Measurements from ENCODE around the gene FAHD2B.
"Not testable (repeated sequence)": the region's sequence is repeated elsewhere in the genome, so short reads cannot be mapped to it uniquely, and the experiment has no call there.

Gene FAHD2B

DNA sequence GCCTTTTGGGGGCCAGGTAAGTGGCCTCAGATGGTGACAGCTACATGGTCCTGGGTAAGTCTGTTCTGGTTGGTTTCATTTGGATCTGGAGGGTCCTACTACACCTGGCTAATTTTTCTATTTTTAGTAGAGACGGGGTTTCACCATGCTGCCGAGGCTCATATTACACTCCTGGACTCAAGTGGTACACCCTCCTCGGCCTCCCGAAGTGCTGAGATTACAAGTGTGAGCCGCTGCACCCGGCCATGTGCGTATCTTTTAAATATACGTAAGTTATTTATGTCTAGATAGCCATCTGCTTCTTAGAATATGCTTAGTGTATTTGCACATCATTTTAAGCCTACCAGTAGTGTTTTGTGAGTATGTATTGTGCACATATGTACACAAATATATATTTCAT lies 17.5 kb downstream of the FAHD2B start:
- H3K4me3 ChIP-seq (ENCODE audit: low read length); DNase-seq (ENCODE audit: low read depth, low spot score): not testable (repeated sequence)

DNA sequence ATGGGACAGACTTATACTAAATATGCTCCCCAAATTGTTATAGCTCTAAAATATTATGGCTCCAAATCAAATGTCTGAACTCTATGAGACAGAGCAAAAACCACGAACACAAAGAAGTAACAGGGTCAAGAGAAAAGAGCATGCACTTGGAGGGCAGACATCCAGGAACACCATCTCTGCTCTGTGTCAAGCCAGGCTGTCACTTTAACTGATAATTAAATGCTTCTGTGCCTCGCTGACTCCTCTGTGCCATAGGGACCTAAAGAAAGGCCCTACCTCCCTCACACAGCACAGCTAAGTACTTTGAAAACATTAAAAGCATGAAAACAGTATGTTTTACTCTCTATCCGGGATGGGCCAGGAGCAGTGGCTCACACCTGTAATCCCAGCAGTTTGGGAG lies 23.8 kb downstream of the FAHD2B start:
- H3K4me3 ChIP-seq (ENCODE audit: low read length); DNase-seq (ENCODE audit: low read depth, low spot score): not testable (repeated sequence)

DNA sequence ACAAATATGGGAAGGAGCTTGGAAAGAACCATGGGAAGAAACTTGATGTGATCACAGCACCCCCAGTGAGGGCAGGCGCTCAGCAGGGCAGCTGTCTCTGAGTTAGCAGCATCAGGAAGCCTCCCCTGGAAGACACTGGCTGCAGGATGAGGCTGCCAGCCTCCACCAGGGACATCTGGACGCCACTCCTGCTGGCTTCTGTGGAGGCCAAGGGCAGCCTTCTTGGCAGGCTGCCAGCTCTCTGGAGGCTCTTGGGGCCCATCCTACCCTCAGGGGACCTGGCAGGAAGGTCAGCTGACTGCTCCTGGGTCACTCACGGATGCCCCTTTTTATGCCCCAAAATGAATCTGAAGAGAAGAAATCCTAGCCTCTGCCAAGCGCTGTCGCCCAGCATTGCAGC lies 26.0 kb downstream of the FAHD2B start:
- DNase-seq (ENCODE audit: low read depth, low spot score), result not testable (repeated sequence)

DNA sequence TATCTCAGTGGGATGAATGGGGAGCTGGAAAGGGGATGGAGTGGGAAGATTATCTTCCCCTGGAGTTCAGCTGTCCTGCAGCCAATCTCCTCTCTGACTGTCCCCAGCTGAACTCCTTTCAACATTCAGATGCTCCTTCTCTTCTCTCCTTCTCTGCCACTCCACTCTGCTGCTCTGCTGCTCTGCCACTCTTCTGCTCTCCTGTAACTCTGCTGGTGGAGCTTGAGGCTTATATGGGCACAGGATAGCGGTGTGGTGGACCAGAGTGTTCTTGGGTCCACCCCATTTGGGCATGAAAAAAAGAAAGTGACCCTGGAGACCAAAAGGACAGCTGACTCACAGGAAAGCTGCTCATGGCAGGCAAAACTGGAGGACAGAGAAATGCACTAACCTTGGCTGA lies 26.6 kb downstream of the FAHD2B start:
- H3K4me3 ChIP-seq (ENCODE audit: low read length), result no peak overlapping the region
- no peak for DNase-seq (ENCODE audit: low read depth, low spot score)

More for the DNA sequence above, 26.0 kb downstream of the FAHD2B start:
- not testable (repeated sequence) for H3K4me3 ChIP-seq (ENCODE audit: low read length)

DNA sequence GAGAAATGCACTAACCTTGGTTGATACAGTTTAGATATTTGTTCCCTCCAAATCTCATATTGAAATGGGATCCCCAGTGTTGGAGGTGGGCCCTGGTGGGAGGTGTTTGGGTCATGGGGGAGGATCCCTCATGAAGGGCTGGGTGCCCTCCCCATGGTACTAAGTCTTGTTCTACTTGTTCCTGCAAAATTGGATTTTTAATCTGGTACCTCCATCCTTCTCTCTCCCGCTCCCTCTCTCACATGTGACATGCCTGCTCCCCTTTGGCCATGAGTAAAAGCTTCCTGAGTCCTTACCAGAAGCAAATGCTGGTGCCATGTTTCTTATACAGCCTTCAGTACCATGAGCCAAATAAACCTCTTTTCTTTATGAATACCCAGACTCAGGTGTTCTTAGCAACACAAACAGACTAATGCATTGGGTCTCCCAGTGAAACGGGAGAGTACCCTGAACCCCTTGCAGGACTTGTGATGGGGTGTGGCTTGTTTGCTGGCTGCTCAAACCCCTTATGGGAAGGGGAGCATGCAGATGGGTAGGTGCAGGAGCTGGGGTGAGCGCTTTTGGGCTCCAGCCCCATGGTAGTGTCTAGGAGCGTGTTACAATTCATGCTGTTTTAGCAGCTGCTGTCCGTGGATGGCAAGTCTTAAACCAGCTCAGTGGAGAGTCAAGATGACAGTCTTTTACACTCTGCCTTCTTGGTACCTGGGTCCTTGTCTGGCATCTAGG lies 27.2 kb downstream of the FAHD2B start:
- no peak overlapping the region for H3K4me3 ChIP-seq (ENCODE audit: low read length)
- no peak for DNase-seq (ENCODE audit: low read depth, low spot score)

DNA sequence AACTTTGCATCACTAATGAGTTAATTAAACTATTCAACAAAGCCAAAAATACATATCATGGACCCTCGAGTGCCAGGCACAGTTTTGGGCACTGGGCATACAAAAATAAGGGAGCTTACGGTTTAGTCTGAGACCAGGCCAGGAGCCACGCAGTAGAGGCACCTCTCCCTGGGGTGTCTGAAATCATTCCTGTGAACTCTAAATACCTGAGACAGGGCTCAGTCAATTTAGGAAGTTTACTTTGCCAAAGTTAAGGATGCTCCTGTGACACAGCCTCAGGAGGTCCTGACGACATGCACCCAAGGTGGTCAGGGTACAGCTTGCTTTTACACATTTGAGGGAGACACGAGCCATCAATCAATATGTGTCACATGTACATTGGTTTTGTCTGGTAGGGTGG lies 28.7 kb downstream of the FAHD2B start:
- DNase-seq (ENCODE audit: low read depth, low spot score), result not testable (repeated sequence)

DNA sequence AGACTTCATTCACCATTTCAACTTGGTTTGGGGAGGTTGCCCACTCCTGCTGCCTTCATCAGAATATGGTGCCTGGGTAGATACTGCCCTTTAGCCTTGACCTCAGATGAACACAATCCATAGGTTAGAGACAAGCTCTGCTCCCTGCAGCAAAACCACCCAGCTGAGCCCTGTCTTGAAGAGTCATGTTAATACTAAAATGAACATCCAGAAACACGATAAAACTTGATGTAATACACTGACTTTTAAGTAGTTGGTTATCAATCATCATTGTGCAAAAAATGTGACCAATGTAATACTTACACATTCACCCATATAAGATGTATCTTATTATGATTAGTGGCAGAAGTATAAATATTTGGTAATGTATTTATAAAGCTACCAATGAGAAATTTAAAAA lies 32.7 kb downstream of the FAHD2B start:
- DNase-seq (ENCODE audit: low read depth, low spot score); H3K4me3 ChIP-seq (ENCODE audit: low read length): not testable (repeated sequence)

More for the DNA sequence above, 28.7 kb downstream of the FAHD2B start:
- H3K4me3 ChIP-seq (ENCODE audit: low read length), result not testable (repeated sequence)

DNA sequence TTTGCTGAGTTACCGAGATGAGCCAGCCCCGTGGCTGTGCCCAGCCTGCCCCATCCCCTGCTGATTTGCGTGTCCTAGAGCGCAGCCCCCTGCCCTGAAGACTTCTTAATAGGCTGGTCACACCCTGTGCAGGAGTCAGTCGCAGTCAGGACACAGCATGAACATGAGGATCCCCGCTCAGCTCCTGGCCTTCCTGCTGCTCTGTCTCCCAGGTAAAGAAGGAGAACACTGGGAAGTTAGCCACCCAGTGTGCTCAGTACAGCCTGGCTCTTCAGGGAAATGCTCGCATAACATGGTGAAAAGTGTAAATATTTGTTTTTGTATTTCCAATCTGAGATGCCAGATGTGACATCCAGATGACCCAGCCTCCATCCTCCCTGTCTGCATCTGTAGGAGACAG lies 34.9 kb downstream of the FAHD2B start:
- not testable (repeated sequence) for H3K4me3 ChIP-seq (ENCODE audit: low read length); DNase-seq (ENCODE audit: low read depth, low spot score)

DNA sequence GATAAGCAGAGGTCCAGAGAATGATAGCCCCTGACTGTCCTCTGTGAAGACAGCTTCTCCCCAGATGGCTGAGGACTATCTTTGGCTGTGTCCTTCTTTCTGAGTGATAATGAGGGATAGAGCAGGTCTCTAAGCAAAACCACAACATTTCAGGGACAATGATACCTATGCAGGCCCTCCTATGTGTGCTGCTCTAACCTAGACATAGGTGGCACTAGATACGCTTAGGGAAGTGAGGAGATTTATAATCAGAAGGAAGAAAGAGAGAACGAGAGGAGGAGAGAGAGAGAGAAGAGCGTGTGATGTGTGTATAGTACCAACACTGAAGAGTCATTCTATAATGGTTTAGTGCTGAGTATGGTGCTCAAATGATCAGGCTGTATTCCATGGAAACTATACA lies 38.5 kb downstream of the FAHD2B start:
- DNase-seq (ENCODE audit: low read depth, low spot score); H3K4me3 ChIP-seq (ENCODE audit: low read length): not testable (repeated sequence)

DNA sequence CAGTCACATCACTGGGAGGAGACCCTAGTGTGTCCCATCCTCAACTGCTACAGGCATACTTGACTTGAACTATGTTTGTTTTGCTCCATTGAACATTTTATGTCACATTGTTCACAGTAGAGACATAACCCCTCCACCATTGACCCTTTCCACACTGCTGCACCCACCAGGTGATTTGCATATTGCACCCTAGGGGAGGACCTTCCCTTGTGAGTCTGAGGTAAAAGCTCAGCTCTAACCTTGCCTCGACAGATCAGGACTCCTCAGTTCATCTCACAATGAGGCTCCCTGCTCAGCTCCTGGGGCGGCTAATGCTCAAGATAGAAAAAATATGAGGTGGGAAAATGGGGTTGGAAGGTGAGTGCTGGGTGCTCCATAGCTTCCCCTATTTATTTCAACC lies 44.6 kb downstream of the FAHD2B start:
- not testable (repeated sequence) for H3K4me3 ChIP-seq (ENCODE audit: low read length); DNase-seq (ENCODE audit: low read depth, low spot score)

DNA sequence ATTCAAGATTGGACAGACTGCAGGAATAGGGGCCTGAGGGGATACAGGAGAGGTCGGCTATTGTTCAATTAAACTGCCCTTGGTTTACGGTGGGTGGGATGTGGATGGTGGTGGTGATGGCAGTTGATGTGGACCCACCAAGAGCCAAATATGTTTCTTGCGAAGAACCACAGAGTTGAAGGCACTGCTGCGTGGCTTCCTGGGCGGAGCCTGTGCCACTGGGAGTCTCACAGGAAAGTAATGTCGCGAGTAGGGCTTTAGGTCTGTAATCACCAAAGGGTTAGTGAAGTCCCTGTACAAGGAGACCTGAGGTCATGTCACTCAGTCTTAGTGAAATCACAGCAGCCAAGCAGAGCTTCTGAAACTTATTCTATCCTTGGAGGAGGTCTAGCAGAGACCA lies 46.2 kb downstream of the FAHD2B start:
- peak; percentile 38 for DNase-seq (ENCODE audit: low read depth, low spot score)
- not testable (repeated sequence) for H3K4me3 ChIP-seq (ENCODE audit: low read length)

DNA sequence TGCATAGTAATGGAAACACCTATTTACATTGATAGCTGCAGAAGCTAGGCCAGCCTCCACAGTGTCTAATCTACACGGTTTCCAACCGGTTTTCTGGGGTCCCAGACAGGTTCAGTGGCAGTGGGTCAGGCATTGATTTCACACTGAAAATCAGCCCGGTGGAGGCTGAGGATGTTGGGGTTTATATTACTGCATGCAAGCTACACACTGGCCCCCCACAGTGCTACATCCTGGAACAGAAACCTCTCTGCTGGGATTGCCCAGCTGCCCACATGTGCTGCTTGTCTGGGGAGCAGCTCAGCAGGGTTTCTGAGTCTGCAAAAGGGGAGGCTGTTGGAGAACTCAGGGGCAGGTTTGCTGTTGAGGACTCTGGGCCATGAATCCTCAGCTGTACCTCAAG lies 48.0 kb downstream of the FAHD2B start:
- H3K4me3 ChIP-seq (ENCODE audit: low read length); DNase-seq (ENCODE audit: low read depth, low spot score): not testable (repeated sequence)

DNA sequence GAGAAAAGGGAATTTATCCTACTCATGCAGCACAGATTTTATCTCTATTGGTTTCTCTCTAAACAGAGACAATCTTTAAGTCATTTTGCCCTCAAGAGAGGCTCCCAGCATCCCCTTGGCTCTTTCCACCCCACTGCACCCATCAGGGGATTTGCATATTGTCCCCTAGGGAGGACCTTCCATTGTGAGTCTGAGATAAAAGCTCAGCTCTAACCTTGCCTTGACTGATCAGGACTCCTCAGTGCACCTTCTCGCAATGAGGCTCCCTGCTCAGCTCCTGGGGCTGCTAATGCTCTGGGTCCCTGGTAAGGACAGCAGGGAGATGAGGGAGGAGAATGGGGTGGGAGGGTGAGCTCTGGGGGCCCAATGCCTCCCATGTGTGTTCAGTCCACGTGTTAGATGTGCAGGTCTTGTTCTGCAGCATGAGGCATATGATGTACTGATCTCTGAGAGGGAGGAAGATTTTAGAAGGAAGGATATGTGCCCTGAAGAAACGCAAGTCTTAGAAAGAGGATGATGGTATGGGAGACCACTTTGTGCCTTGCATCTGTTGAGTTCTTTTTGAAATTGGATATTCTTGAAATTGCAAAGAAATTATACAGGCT lies 48.7 kb downstream of the FAHD2B start:
- DNase-seq (ENCODE audit: low read depth, low spot score); H3K4me3 ChIP-seq (ENCODE audit: low read length): not testable (repeated sequence)

All from Jurkat, Clone E6-1 (cell line).